PC-9 (cell line): ENCODE measurements around the gene RASAL2. TPM values are rescaled to one million over a fixed set of nuclear protein-coding genes. Genes with fewer than 3 reads are reported as not detected.

Source experiments
- BruUV-seq: library from RNA; stranded (reverse); fragments of 400-500 nt; replicated peaks from 2 replicates; lab custom pipeline; 2021; lab: Mats Ljungman, UMichigan
- CTCF ChIA-PET: fragments of 300-600 bp; sonication (Branson Sonifier 250); formaldehyde crosslinking; loops from one replicate; lab custom pipeline; 2022; ENCODE audit warnings: antibody characterized with exemption; lab: Charles Lee
- POLR2A ChIA-PET: fragments of 300-600 bp; sonication (Branson Sonifier 250); formaldehyde crosslinking; loops from one replicate; lab custom pipeline; 2022; ENCODE audit warnings: antibody characterized with exemption; ENCODE audit not compliant: unreplicated experiment; lab: Charles Lee
- DNase-seq, 2 experiments: peaks; one replicate each; pipeline versions ENCODE4 v3.0.0 to v3.0.0-alpha.2; 2015 to 2022; ENCODE audit warnings: mixed read lengths in 1 of 2
- H2AFZ ChIP-seq: fragments of 200-600 bp; sonication (generic); 2 replicates; pipeline ENCODE4 v1.8.1; 2017; ENCODE audit warnings: antibody characterized with exemption
- H3F3A ChIP-seq: fragments of 200-600 bp; sonication (generic); 2 replicates; pipeline ENCODE4 v1.8.1; 2017; ENCODE audit warnings: antibody characterized with exemption, mild to moderate bottlenecking, low read depth; ENCODE audit not compliant: insufficient read depth
- H3K27ac ChIP-seq: fragments of 200-600 bp; sonication (generic); 2 replicates; pipeline ENCODE4 v1.6.1; 2016; ENCODE audit warnings: mixed run types
- H3K27me3 ChIP-seq: fragments of 200-600 bp; sonication (generic); 2 replicates; pipeline ENCODE4 v1.6.1; 2016; ENCODE audit warnings: low read depth, mixed run types; ENCODE audit not compliant: insufficient read depth
- H3K36me3 ChIP-seq: fragments of 200-600 bp; sonication (generic); 2 replicates; pipeline ENCODE4 v1.6.1; 2016; ENCODE audit warnings: low read depth, mixed run types
- H3K4me1 ChIP-seq: fragments of 200-600 bp; sonication (generic); replicated peaks from 2 replicates; pipeline ENCODE4 v1.6.1; 2016; ENCODE audit warnings: mixed run types; ENCODE audit not compliant: insufficient read depth
- H3K4me2 ChIP-seq: fragments of 200-600 bp; sonication (generic); 2 replicates; pipeline ENCODE4 v1.6.1; 2017; ENCODE audit warnings: mixed run types
- H3K4me3 ChIP-seq: fragments of 200-600 bp; sonication (generic); 2 replicates; pipeline ENCODE4 v1.6.1; 2016; ENCODE audit warnings: mixed run types
- H3K79me2 ChIP-seq: fragments of 200-600 bp; sonication (generic); 2 replicates; pipeline ENCODE4 v1.6.1; 2017; ENCODE audit warnings: low read depth, mixed run types
- H3K9me2 ChIP-seq: fragments of 200-600 bp; sonication (generic); 2 replicates; pipeline ENCODE4 v1.8.1; 2017; ENCODE audit warnings: mild to moderate bottlenecking; ENCODE audit not compliant: insufficient read depth
- H3K9me3 ChIP-seq: fragments of 200-600 bp; sonication (generic); 2 replicates; pipeline ENCODE4 v1.8.1; 2016; ENCODE audit warnings: low read depth; ENCODE audit not compliant: insufficient read depth
- H4K20me1 ChIP-seq: fragments of 200-600 bp; sonication (generic); 2 replicates; pipeline ENCODE4 v1.8.1; 2017; ENCODE audit not compliant: insufficient read depth
- CTCF ChIP-seq: fragments of 200-600 bp; sonication (generic); conservative IDR thresholded peaks from 2 replicates; pipeline ENCODE4 v1.6.1; 2017; ENCODE audit warnings: mixed run types, antibody characterized with exemption, mild to moderate bottlenecking, moderate library complexity
- EZH2 ChIP-seq: fragments of 200-600 bp; sonication (generic); IDR thresholded peaks from 2 replicates; pipeline ENCODE4 v1.8.0; 2017; ENCODE audit warnings: antibody characterized with exemption, low read depth
- intact Hi-C: fragments of 100-400 bp; cut with micrococcal nuclease; formaldehyde crosslinking; loops from one replicate; pipeline ENCODE4 v1.10.0; 2022; ENCODE audit not compliant: unreplicated experiment
- total RNA-seq: library from RNA; stranded (reverse); gene quantifications from 2 replicates; pipeline ENCODE4 v1.2.3, GENCODE V29; 2021

RASAL2 gene
- total RNA-seq, 1 experiment from 2014 or later = 54.1 TPM

- Histone ChIP-seq H3K4me1 (peaks cover 41% of the 10 kb centered on the region), H3K36me3 (no peaks in the 10 kb centered on the region), H3K27ac (no peak overlapping the region), H3K9me3 (no peaks in the 10 kb centered on the region), H3K9me2 (no peaks in the 10 kb centered on the region), H4K20me1 (no peaks in the 10 kb centered on the region), H3K4me2 (no peak overlapping the region), H3F3A (peaks cover 19% of the 10 kb centered on the region), H3K27me3 (no peaks in the 10 kb centered on the region), H3K4me3 (no peak overlapping the region), H2AFZ (no peak overlapping the region), H3K79me2 (no peaks in the 10 kb centered on the region)
- ChIA-PET POLR2A (no interaction called here), CTCF (no interaction called here)
- intact Hi-C loops = loop anchor here (1.0 to 5.0 kb wide), 5 partner anchors 23 to 245 kb away; no protein-coding TSS in a partner anchor
- no TSS peak for BruUV-seq
- TF ChIP-seq CTCF = no peak
- TF ChIP-seq EZH2 = no peak
- peak in 1 of 2 experiments; percentile 59 for DNase-seq
Observed at GRCh38 chr1:178055093-178055492, 38.8 kb upstream of the RASAL2 start.

- TF ChIP-seq CTCF (no peak), EZH2 (no peak)
- no peaks in the 10 kb centered on the region for H4K20me1 ChIP-seq
- no peaks in the 10 kb centered on the region for H3K36me3 ChIP-seq
- intact Hi-C loops = loop anchor here (1.0 to 5.0 kb wide), 5 partner anchors 24 to 244 kb away; no protein-coding TSS in a partner anchor
- H3K27ac ChIP-seq = no peak overlapping the region
- peak in 1 of 2 experiments; percentile 37 for DNase-seq
- H3K9me2 ChIP-seq = no peaks in the 10 kb centered on the region
- CTCF ChIA-PET = interaction anchor here (0.8 to 1.0 kb wide), 3 partner anchors 24 to 211 kb away, joined by 3 to 9 read pairs (median 5); no protein-coding TSS in a partner anchor
- BruUV-seq = no TSS peak
- H3K9me3 ChIP-seq = no peaks in the 10 kb centered on the region
- peaks cover 27% of the 10 kb centered on the region for H3F3A ChIP-seq
- POLR2A ChIA-PET = interaction anchor here (0.6 kb wide), 1 partner anchor 203 kb away, joined by 3 read pairs; no protein-coding TSS in a partner anchor
- H3K27me3 ChIP-seq = no peaks in the 10 kb centered on the region
- no peaks in the 10 kb centered on the region for H3K79me2 ChIP-seq
- no peak overlapping the region for H2AFZ ChIP-seq
- peaks cover 49% of the 10 kb centered on the region for H3K4me1 ChIP-seq
- no peak overlapping the region for H3K4me2 ChIP-seq
- H3K4me3 ChIP-seq = no peak overlapping the region
Observed at GRCh38 chr1:178055779-178056471, 38.0 kb upstream of the RASAL2 start.

- Histone ChIP-seq H4K20me1 (no peaks in the 10 kb centered on the region), H3K9me3 (no peaks in the 10 kb centered on the region), H3K79me2 (no peaks in the 10 kb centered on the region), H3F3A (peaks cover 35% of the 10 kb centered on the region), H3K27me3 (no peaks in the 10 kb centered on the region), H3K4me3 (no peak overlapping the region), H3K36me3 (no peaks in the 10 kb centered on the region), H3K4me2 (no peak overlapping the region), H3K27ac (no peak overlapping the region; the same call in 1 of the 2 replicates), H3K9me2 (no peaks in the 10 kb centered on the region), H3K4me1 (peaks cover 56% of the 10 kb centered on the region), H2AFZ (no peak overlapping the region)
- intact Hi-C loops = loop anchor here (5.0 kb wide), 1 partner anchor 135 kb away; no protein-coding TSS in a partner anchor
- no TSS peak for BruUV-seq
- DNase-seq = no peak
- ChIA-PET CTCF (no interaction called here), POLR2A (no interaction called here)
- no peak for TF ChIP-seq CTCF
- no peak for TF ChIP-seq EZH2
Observed at GRCh38 chr1:178057141-178057765, 36.7 kb upstream of the RASAL2 start.
